Chondrocyte (in vitro differentiated cells): ENCODE results near the gene ZNF207. TPM values are rescaled to one million over a fixed set of nuclear protein-coding genes. Genes with fewer than 3 reads are reported as not detected.
"Not testable (repeated sequence)": the region's sequence is repeated elsewhere in the genome, so short reads cannot be mapped to it uniquely, and the experiment has no call there.

ENCODE experiments used
- DNase-seq: peaks from one replicate; pipeline ENCODE4 v3.0.0; 2021; ENCODE audit warnings: mixed read lengths, low spot score
- H3K27ac Mint-ChIP-seq: one replicate; pipeline ENCODE4 v1.8.0; 2021; ENCODE audit warnings: mild to moderate bottlenecking, moderate library complexity, mixed read lengths; ENCODE audit not compliant: unreplicated experiment
- H3K27me3 Mint-ChIP-seq: 2 replicates; pipeline ENCODE4 v1.8.0; 2021; ENCODE audit warnings: low read depth, mixed read lengths
- H3K36me3 Mint-ChIP-seq: 2 replicates; pipeline ENCODE4 v1.8.0; 2021; ENCODE audit warnings: low read depth, mixed read lengths
- H3K4me1 Mint-ChIP-seq: 2 replicates; pipeline ENCODE4 v1.8.0; 2021; ENCODE audit warnings: low read depth, mild to moderate bottlenecking, mixed read lengths
- H3K4me3 Mint-ChIP-seq: one replicate; pipeline ENCODE4 v1.8.0; 2021; ENCODE audit warnings: mild to moderate bottlenecking, moderate library complexity, mixed read lengths; ENCODE audit not compliant: unreplicated experiment
- H3K9me3 Mint-ChIP-seq: 2 replicates; pipeline ENCODE4 v1.8.0; 2021; ENCODE audit warnings: low read depth, mixed read lengths
- total RNA-seq: library from RNA; stranded (reverse); gene quantifications from 3 replicates; pipeline ENCODE4 v1.2.1, GENCODE V29; 2021
- TF ChIP-seq, protein P1 (sequence below): fragments of 200-600 bp; sonication (generic); IDR thresholded peaks from 2 replicates; pipeline ENCODE4 v1.5.0; 2021; ENCODE audit warnings: antibody characterized with exemption, mild to moderate bottlenecking, moderate library complexity

ZNF207 gene
- total RNA-seq, 1 donor from 2014 or later, result 107 TPM

GRCh38 chr17:32345951-32346600 is 3.9 kb upstream of the ZNF207 start:
- TF ChIP-seq, protein P1, sequence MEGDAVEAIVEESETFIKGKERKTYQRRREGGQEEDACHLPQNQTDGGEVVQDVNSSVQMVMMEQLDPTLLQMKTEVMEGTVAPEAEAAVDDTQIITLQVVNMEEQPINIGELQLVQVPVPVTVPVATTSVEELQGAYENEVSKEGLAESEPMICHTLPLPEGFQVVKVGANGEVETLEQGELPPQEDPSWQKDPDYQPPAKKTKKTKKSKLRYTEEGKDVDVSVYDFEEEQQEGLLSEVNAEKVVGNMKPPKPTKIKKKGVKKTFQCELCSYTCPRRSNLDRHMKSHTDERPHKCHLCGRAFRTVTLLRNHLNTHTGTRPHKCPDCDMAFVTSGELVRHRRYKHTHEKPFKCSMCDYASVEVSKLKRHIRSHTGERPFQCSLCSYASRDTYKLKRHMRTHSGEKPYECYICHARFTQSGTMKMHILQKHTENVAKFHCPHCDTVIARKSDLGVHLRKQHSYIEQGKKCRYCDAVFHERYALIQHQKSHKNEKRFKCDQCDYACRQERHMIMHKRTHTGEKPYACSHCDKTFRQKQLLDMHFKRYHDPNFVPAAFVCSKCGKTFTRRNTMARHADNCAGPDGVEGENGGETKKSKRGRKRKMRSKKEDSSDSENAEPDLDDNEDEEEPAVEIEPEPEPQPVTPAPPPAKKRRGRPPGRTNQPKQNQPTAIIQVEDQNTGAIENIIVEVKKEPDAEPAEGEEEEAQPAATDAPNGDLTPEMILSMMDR, result no peak
- Mint-ChIP-seq H3K4me1 (peaks cover 24% of the 10 kb centered on the region), H3K9me3 (no peaks in the 10 kb centered on the region), H3K27ac (no peak overlapping the region), H3K36me3 (peaks cover 8% of the 10 kb centered on the region), H3K27me3 (no peaks in the 10 kb centered on the region), H3K4me3 (no peak overlapping the region)
- no peak for DNase-seq

DNA sequence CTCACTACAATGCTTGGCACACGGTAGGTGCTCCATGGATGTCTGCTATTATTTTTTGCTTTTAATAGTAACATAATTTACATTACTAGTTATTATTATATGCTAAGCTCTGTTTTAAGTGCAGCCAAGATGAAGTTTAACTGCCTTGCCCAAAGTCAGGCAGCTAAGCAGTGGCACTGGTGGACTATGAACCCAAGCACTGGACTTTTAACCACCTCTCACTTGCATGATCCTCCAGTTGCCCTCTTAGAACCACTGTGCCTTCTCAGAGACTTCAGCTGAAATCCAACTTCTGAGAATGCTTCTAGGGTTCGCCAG is 1.5 kb upstream of the ZNF207 start:
- H3K9me3 Mint-ChIP-seq, result no peaks in the 10 kb centered on the region
- peaks cover 11% of the 10 kb centered on the region for H3K36me3 Mint-ChIP-seq
- TF ChIP-seq, protein P1, result no peak
- DNase-seq, result no peak
- peak overlapping the region; percentile 100 for H3K4me3 Mint-ChIP-seq
- no peak overlapping the region for H3K27ac Mint-ChIP-seq
- H3K27me3 Mint-ChIP-seq, result no peaks in the 10 kb centered on the region
- peaks cover 31% of the 10 kb centered on the region for H3K4me1 Mint-ChIP-seq

GRCh38 chr17:32349503-32349853 is 479 bp upstream of the ZNF207 start:
- Mint-ChIP-seq H3K27ac (peak overlapping the region; percentile 100), H3K9me3 (no peaks in the 10 kb centered on the region), H3K36me3 (peaks cover 13% of the 10 kb centered on the region), H3K4me3 (peak overlapping the region; percentile 100), H3K4me1 (peaks cover 39% of the 10 kb centered on the region), H3K27me3 (no peaks in the 10 kb centered on the region)
- DNase-seq, result no peak
- TF ChIP-seq, protein P1, result no peak

GRCh38 chr17:32350666-32351418 is 885 bp downstream of the ZNF207 start:
- TF ChIP-seq, protein P1, result no peak
- peaks cover 51% of the 10 kb centered on the region for H3K4me1 Mint-ChIP-seq
- no peaks in the 10 kb centered on the region for H3K9me3 Mint-ChIP-seq
- H3K36me3 Mint-ChIP-seq, result peaks cover 17% of the 10 kb centered on the region
- peak overlapping the region; percentile 100 for H3K27ac Mint-ChIP-seq
- DNase-seq, result no peak
- peak overlapping the region; percentile 100 for H3K4me3 Mint-ChIP-seq
- H3K27me3 Mint-ChIP-seq, result no peaks in the 10 kb centered on the region

GRCh38 chr17:32352734-32353133 is 2.8 kb downstream of the ZNF207 start:
- not testable (repeated sequence) for H3K27me3 Mint-ChIP-seq, DNase-seq, H3K9me3 Mint-ChIP-seq
- Mint-ChIP-seq H3K4me1 (peaks cover 61% of the 10 kb centered on the region), H3K36me3 (peaks cover 17% of the 10 kb centered on the region), H3K4me3 (peak overlapping the region; percentile 100), H3K27ac (peak overlapping the region; percentile 9)
